Fibroblast of the aortic adventitia (primary cell): ENCODE results near the gene RNF4. TPM values are rescaled to one million over a fixed set of nuclear protein-coding genes. Genes with fewer than 3 reads are reported as not detected.

Experiments used
- DNase-seq: peaks from one replicate; pipeline ENCODE4 v3.0.0-alpha.2; 2010; ENCODE audit warnings: low read depth
- H3K4me3 ChIP-seq: 2 replicates; pipeline ENCODE4 v1.5.1; 2011; ENCODE audit warnings: low read depth, mild to moderate bottlenecking, control low read depth, low read length, moderate library complexity
- total RNA-seq: library from RNA; depleted of rRNA; stranded (reverse); fragments of >200 nt; gene quantifications from 2 replicates; pipeline ENCODE4 v1.2.3, GENCODE V29; 2012; ENCODE audit warnings: low replicate concordance
- TF ChIP-seq, protein P1 (sequence below): IDR thresholded peaks from 2 replicates; pipeline ENCODE4 v1.5.1; 2011; ENCODE audit warnings: mild to moderate bottlenecking, low read length, control low read depth, inconsistent platforms; ENCODE audit not compliant: insufficient read depth

The RNF4 gene
- total RNA-seq, 1 donor, result 75.6 TPM

GRCh38 chr4:2432004-2432403 is 36.9 kb upstream of the RNF4 start:
- TF ChIP-seq, protein P1, sequence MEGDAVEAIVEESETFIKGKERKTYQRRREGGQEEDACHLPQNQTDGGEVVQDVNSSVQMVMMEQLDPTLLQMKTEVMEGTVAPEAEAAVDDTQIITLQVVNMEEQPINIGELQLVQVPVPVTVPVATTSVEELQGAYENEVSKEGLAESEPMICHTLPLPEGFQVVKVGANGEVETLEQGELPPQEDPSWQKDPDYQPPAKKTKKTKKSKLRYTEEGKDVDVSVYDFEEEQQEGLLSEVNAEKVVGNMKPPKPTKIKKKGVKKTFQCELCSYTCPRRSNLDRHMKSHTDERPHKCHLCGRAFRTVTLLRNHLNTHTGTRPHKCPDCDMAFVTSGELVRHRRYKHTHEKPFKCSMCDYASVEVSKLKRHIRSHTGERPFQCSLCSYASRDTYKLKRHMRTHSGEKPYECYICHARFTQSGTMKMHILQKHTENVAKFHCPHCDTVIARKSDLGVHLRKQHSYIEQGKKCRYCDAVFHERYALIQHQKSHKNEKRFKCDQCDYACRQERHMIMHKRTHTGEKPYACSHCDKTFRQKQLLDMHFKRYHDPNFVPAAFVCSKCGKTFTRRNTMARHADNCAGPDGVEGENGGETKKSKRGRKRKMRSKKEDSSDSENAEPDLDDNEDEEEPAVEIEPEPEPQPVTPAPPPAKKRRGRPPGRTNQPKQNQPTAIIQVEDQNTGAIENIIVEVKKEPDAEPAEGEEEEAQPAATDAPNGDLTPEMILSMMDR, result no peak
- DNase-seq, result no peak
- H3K4me3 ChIP-seq, result no peak overlapping the region

DNA sequence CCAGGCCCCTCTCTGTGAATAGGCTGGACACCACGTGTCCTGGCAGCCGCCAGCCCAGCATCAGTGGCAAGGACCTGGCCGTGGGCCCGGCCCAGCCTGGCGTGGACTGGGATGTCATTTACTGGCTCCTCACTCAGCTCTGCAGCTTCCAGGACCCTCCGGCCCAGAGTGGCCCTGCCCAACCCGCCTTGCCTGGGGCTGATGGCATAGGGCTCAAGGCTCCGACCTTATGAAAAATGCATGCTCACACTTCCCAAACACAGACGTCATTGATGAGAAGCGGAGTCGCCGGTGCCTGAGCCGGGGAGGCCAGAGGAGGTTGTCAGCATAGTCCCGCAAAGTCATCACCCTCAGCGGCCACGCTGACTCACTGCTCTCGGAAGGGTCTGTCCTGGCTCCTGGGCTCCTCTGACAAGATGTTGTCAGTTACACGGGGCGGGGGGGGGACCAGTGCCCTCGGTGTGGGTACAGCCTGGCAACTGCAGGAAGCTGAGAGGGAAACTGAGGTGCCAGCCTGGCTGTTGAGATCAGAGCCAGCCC is 35.8 kb upstream of the RNF4 start:
- DNase-seq, result no peak
- TF ChIP-seq, protein P1, result no peak
- H3K4me3 ChIP-seq, result no peak overlapping the region

DNA sequence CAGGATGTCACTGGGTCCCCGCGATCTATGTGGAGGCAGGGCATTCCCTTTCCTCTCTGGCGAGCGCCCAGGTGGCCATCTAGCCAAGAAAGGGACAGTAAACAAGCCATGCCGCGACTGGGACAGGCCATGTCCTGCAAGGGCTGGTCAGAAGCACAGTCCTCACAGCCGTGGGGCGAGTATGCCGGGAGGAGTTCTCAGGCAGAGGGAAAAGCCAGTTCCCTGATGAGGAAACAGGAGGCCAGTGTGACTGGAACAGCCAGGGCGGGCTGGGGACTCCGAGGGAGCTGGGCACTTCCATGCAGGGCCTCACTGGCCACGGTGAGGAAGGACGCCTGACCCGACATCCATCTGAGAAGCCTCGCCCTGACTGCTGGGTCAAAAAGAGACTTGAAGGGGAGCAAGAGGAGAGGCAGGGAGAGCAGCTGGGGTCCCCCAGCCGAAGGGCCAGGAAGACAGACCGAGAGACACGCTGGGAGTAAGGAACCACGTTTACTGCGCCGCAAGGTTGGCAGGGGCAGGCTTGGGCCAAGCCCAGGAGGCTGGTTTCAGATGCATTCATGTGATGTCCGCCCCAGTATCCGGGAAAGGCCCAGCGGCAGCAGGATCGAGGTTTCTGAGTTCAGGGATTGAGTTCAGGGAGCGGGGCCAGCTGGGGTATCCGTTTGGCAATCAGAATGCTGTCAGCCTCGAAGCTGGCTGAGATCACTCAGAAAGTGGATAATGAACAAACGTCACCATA is 35.1 kb upstream of the RNF4 start:
- H3K4me3 ChIP-seq, result no peak overlapping the region
- no peak for DNase-seq
- TF ChIP-seq, protein P1, result no peak

DNA sequence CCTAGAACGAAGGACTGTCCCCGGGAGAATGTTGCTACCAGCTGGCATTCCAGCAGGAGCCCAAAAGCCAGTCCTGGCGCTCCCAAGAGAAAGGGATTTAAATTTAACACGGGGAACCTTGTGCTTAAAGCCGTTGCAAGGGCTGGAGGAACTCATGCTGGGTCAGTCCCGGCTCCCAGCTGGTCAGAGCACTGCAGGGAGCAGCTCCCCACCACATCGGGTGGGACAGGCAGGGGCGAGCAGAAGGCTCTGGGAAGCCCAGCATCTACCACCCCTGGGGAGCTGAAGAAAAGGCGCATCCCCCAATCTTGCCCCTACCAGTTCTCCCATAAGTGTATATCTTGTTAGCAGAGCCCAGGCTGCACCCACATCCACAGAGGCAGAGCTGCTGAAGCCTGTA is 34.5 kb upstream of the RNF4 start:
- TF ChIP-seq, protein P1, result no peak
- no peak overlapping the region for H3K4me3 ChIP-seq
- DNase-seq, result no peak

DNA sequence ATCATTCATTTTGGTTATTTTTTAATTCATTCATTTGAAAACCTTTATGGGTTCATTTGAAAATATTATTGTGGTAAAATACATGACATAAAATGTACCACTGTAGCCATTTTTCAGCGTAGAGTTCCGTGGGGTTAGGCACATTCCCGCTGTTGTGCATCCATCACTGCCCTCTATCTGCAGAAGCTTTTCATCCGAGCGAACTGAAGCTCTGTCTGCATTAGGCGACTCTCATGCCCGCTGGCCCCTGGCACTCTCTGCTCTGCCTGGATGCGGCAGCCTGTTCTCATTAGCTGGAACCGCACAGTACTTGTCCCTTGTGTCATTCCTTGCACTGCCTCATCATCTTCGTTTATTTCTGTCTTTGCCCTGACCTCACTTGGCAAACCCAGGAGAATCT is 32.6 kb upstream of the RNF4 start:
- no peak overlapping the region for H3K4me3 ChIP-seq
- TF ChIP-seq, protein P1, result peak; percentile 28
- DNase-seq, result no peak

DNA sequence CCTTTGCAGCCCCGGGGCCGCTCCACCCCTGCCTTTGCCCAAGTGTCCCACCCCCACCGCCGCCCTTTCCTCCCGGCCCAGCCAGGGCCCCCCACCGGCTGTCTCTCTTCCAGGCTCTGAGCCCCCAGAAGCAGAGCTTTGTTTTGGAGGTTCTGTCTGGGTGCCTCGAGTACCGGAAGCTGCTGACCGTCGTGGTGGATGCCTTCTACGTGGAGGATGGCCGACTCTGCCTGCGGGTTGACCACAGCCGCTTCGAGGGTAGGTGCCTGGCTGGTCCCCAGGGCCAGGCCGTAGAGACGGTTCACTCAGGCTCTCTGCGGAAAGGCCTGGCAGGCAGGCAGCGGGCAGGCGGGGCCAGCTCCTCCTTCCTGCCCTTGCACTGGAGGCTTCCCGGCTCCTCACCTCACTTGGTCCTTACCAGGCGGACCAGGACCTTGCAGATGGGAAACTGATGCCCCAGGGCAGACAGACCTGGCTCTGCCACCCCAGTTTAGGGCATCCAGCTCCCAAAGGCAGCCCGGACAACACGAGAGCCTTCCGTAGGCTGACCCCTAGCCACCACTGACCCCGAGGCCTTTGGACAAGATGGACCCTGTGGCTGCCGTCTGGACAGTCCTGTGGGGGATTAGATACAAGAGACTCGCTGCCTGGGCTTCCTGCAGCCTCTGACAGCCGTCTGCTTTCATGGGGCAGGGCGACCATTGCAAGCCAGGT is 32.0 kb upstream of the RNF4 start:
- no peak overlapping the region for H3K4me3 ChIP-seq
- TF ChIP-seq, protein P1, result no peak
- DNase-seq, result no peak
